Retinal pigment epithelial cell (primary cell): ENCODE data around the gene MMP24OS.

Source experiments
- DNase-seq: peaks from one replicate; pipeline ENCODE4 v3.0.0-alpha.2; 2010; ENCODE audit warnings: low read depth
- H3K4me3 ChIP-seq: 2 replicates; pipeline ENCODE4 v1.5.1; 2011; ENCODE audit warnings: mild to moderate bottlenecking, low read length, control low read depth, moderate library complexity
- TF ChIP-seq, protein P1 (sequence below): conservative IDR thresholded peaks from 2 replicates; pipeline ENCODE4 v1.5.1; 2011; ENCODE audit warnings: low read depth, low read length, control low read depth, inconsistent platforms

Gene MMP24OS

DNA sequence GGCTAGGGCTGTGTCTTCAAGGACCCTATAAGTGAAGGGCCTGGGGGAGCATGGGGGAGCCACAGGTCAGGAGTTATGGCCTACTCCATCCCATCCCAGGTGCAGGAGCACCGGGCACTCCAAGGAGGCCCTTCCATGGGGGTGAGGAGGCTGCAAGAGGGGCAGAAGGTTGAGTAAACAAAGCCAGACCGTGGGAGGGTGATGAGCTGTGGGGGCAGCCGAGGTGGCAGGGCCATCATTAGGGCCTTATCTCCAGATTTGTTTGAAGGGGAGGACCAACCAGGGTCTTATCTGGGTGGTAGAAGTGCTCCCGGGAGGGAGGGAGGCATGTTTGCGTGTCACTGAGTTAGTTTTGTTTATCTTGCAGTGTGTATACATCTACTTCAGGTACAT lies 16.4 kb upstream of the MMP24OS start:
- no peak for DNase-seq
- no peak overlapping the region for H3K4me3 ChIP-seq

DNA sequence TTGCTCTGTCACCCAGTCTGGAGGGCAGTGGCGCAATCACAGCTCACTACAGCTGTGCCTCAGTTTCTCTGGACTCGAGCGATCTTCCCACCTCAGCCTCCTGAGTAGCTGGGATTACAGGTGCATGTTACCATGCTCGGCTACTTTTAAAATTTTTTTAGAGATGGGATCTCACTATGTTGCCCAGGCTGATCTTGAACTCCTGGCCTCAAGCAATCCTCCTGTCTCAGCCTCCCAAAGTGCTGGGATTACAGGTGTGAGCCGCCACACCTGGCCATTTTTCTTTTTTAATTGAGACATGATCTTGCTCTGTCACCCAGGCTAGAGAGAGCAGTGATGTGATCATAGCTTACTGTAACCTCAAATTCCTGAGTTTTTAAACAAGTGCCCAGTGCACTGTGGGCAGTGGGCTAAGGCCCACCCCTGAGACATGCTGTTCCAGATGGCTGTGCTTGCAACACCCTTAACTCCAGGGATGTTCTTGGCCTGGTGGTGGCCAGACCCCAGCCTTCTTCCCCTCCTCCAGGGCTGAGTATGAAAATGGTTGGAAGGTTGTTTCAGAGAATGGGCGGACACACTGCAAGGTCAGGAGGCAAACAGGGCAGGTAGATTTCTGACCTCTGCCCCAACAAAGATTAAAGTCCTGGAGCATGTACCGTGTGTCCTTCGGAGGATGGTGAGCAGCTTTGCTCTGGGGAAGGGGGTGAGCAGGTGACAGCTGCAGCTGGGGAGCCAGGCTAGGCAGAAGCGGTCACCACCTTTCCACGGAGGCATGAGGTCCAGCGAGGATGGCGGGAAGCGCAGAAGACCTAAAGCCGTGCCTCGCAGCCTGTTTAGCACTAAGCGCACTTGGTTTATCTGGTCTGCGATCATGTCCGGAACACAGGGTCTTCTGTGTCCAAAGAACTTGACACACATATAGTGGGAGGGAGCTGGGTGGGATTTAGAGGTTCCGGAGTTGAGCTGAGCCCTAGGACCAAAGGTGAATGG lies 15.7 kb upstream of the MMP24OS start:
- TF ChIP-seq, protein P1, sequence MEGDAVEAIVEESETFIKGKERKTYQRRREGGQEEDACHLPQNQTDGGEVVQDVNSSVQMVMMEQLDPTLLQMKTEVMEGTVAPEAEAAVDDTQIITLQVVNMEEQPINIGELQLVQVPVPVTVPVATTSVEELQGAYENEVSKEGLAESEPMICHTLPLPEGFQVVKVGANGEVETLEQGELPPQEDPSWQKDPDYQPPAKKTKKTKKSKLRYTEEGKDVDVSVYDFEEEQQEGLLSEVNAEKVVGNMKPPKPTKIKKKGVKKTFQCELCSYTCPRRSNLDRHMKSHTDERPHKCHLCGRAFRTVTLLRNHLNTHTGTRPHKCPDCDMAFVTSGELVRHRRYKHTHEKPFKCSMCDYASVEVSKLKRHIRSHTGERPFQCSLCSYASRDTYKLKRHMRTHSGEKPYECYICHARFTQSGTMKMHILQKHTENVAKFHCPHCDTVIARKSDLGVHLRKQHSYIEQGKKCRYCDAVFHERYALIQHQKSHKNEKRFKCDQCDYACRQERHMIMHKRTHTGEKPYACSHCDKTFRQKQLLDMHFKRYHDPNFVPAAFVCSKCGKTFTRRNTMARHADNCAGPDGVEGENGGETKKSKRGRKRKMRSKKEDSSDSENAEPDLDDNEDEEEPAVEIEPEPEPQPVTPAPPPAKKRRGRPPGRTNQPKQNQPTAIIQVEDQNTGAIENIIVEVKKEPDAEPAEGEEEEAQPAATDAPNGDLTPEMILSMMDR: no peak
- no peak overlapping the region for H3K4me3 ChIP-seq
- no peak for DNase-seq

More for the DNA sequence above, 16.4 kb upstream of the MMP24OS start:
- TF ChIP-seq, protein P1: no peak

DNA sequence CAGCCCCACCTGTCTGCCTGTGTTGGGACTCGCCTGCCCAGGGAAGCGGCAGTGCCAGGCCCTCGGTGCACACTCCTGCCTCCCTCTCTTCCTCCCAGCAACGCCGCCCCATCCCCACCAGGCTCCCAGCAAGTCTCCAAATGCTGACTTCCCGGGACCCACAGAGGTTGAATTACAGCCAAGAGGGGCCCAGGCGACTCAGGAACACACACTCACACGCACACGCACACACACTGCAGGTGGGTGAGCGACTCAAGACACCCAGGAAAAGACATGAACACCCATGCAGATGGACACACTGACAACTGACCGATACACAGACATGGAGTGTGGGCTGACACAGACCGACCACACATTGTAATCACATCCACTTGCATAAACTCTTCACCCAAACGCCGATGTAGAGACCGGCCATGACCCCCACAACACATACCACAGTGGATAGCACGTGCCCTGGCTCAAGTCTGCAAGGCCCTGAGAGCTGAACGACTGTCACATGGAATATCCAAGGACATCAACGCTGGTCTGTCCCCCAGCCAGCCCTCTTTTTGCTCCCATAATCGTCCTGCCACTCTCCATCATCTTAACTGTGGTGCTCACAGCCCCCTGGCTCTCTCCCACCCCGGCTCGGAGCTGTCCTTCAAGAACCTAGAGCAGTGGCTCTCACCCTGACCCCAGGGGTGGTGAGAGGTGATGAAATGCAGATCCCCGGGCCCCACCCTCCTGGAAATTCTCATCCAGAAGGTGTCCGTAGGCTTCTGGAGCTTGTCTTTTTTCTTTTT lies 14.8 kb upstream of the MMP24OS start:
- no peak for DNase-seq
- no peak overlapping the region for H3K4me3 ChIP-seq
- TF ChIP-seq, protein P1: no peak

DNA sequence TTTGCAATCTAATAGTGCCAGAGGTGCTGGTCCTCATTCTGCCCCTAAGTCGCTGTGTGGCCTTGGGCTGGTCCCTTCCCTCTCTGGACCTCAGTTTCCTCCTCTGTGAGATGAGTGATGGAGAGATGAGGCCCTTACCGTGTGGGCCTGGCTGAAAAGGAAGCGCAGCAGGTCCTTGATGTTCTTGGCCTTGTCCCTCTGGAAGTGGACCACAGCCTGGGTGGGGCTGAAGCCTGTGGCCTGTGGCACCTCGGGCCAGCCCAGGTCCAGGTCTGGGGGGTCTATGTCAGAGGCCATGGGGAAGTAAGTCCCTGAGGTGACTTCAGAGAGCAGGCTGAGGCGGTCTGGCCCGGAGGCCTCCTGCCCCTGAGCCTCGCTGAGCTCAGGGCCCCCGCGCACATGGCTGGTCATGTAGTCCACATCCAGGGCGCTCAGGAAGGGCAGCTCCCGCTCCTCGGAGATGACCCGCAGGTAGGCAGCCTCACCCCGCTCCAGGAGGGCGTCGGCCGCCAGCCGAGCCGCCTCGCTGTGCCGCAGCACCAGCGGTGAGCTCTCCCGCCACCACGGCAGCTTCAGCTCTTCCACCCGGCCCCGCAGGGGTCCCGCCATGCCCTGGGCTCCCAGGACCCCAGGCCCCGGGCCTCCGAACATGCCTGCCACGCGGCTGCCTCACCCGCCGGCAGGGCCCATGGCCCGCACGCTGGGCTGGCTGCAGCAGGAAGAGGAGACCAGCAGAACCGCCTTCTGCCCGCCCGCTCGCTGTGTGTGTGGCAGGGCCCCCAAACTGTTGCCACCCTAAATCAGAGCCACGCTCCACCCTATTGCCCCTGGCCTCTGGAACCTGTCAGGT lies 14.0 kb upstream of the MMP24OS start, which contains the start of gene FAM83C:
TSS of gene FAM83C (minus strand) at position 772 of the 850 bp plus-strand sequence. CDS start at position 651, 121 bp downstream.
- H3K4me3 ChIP-seq: no peak within 1 kb of the TSS
- no peak for DNase-seq
- TF ChIP-seq, protein P1: no peak

DNA sequence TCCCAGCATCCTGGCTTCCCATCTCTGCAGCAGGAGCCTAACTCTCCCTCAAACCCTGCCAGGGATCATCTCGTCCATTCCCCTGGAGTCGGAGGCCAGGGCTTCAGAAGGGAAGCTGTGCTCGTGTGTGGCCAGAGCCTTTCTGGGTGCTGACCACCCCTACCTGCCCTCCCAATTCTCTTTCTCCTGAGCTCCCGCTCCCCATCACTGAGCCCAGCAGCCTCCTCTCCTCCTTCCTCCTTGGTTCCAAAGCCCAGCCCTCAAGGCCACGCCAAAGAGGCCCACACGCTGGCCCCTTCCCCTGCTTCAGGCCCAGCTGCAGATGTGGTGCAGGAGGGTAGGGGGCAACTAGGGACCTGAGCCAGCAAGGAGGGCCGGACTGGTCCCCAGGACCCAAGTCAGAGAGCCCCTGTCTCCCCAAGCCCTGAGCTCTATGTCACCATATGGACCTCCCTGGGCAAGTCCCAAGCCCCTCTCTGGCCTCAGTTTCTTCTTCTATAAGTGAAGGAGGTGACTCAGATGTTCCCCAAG lies 13.0 kb upstream of the MMP24OS start:
- TF ChIP-seq, protein P1: no peak
- DNase-seq: no peak
- H3K4me3 ChIP-seq: no peak overlapping the region

DNA sequence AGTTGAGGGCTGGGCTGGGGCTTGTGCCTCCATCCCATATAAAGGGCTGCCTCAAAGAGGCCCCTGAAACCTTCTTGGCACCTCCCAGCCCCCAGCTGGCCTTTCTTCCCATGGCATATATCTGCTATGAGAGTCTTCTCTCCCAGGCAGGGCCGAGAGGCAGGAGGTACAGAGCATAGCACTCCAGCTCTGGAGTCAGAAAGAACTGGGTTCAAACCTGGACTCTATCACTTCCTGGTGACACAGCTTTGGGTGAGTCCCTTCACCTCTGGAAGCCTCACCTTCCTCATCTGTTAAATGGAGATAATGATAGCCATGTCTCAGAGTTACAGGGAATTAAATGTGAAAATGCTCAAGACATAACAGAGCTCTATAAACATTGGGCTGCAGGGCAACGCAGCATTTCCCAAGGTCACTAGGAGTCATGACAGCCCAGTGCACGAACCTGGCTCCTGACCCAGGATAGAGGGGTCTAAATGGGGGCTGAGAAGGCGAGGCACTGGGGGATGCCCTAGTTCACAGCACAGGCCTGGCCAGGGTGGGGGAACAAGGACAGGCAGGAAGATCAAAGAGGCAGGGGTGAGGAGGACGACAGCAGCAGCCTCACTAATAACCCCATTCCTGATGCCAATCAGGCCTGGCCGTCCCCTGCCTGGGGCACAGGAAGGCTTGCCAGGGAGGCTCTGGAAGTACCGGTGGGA lies 12.4 kb upstream of the MMP24OS start:
- no peak for DNase-seq
- TF ChIP-seq, protein P1: no peak

More for the DNA sequence above, 12.4 kb upstream of the MMP24OS start:
- no peak overlapping the region for H3K4me3 ChIP-seq
